Testis (tissue), 2 donors: ENCODE data around the gene SPRYD4.

ENCODE experiments used
- POLR2A ChIP-seq: fragments of 450-650 bp; IDR thresholded peaks from one replicate; pipeline ENCODE4 v1.6.1; 2017; ENCODE audit warnings: antibody characterized with exemption, mild to moderate bottlenecking, moderate library complexity
- TF ChIP-seq, protein P1 (sequence below), 3 experiments: fragments of 450-650 bp in 2 of 3; fragments of 200-600 bp in 1 of 3; sonication (generic) in 1 of 3; IDR thresholded peaks; one replicate each; pipeline ENCODE4 v1.5.1; 2016 to 2019; ENCODE audit warnings: antibody characterized with exemption in 3 of 3, mild to moderate bottlenecking in 2 of 3, moderate library complexity in 1 of 3

DNA sequence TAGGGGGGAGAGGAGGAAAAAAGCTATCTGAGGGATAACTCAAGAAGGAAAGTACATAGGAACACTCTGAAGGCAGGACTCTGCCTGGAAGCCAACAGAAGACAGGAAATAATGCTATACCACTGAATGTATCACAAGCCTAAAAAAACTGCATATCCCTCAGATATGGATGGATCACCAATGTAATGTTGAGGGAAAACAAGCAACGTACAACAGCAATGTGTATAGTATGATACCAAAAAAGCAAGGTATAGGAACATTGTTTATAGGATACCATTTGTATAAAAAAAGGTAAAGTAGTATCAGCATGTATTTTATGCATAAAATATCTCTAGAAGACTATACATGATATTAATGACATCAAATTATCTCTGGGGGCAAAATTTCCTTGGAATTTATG lies 16.2 kb downstream of the SPRYD4 start:
- TF ChIP-seq, protein P1, sequence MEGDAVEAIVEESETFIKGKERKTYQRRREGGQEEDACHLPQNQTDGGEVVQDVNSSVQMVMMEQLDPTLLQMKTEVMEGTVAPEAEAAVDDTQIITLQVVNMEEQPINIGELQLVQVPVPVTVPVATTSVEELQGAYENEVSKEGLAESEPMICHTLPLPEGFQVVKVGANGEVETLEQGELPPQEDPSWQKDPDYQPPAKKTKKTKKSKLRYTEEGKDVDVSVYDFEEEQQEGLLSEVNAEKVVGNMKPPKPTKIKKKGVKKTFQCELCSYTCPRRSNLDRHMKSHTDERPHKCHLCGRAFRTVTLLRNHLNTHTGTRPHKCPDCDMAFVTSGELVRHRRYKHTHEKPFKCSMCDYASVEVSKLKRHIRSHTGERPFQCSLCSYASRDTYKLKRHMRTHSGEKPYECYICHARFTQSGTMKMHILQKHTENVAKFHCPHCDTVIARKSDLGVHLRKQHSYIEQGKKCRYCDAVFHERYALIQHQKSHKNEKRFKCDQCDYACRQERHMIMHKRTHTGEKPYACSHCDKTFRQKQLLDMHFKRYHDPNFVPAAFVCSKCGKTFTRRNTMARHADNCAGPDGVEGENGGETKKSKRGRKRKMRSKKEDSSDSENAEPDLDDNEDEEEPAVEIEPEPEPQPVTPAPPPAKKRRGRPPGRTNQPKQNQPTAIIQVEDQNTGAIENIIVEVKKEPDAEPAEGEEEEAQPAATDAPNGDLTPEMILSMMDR (IDR thresholded peaks at IDR 0.05): no peak
- TF ChIP-seq POLR2A: no peak
